CD4-positive, alpha-beta T cell (primary cell): ENCODE measurements around the gene TRIP11. TPM values are rescaled to one million over a fixed set of nuclear protein-coding genes. Genes with fewer than 3 reads are reported as not detected.

Experiments used
- ATAC-seq: fragments of 200-7000 bp; cut with Tn5 transposase; one replicate; pipeline ENCODE4 v1.10.0; 2022; ENCODE audit warnings: mild to moderate bottlenecking; ENCODE audit not compliant: poor library complexity
- CTCF ChIA-PET: fragments of 350-600 bp; sonication (Branson Sonifier 250); formaldehyde crosslinking; loops from one replicate; lab custom pipeline; 2021; ENCODE audit warnings: antibody characterized with exemption, inconsistent platforms; lab: Charles Lee
- POLR2A ChIA-PET: fragments of 350-600 bp; sonication (Branson Sonifier 250); formaldehyde crosslinking; loops from one replicate; lab custom pipeline; 2021; ENCODE audit warnings: antibody characterized with exemption, inconsistent platforms; lab: Charles Lee
- DNase-seq, 14 experiments: peaks; one replicate each; pipeline ENCODE4 v3.0.0-alpha.2; 2013 to 2020; ENCODE audit warnings: mixed read lengths in 2 of 14
- H3K27ac ChIP-seq, 2 donors: one replicate each; pipeline versions ENCODE4 v1.5.1 to v1.7.0; 2013; ENCODE audit warnings: low read length in 2 of 2, low read depth in 1 of 2, mild to moderate bottlenecking in 1 of 2
- H3K27me3 ChIP-seq, 2 experiments: 1 replicate in 1 of 2; 2 replicates in 1 of 2; pipeline versions ENCODE4 v1.6.1 to v1.7.0; 2013; ENCODE audit warnings: low read length in 2 of 2, control low read depth in 1 of 2, mild to moderate bottlenecking in 1 of 2, moderate library complexity in 1 of 2; ENCODE audit not compliant: insufficient read depth in 2 of 2, control insufficient read depth in 1 of 2
- H3K36me3 ChIP-seq: one replicate; pipeline ENCODE4 v1.6.1; 2013; ENCODE audit warnings: low read length, control low read depth; ENCODE audit not compliant: insufficient read depth
- H3K4me1 ChIP-seq: one replicate; pipeline ENCODE4 v1.6.1; 2013; ENCODE audit warnings: low read length, control low read depth; ENCODE audit not compliant: insufficient read depth
- H3K4me3 ChIP-seq: one replicate; pipeline ENCODE4 v1.5.1; 2013; ENCODE audit warnings: mild to moderate bottlenecking, low read length, moderate library complexity
- H3K9me3 ChIP-seq, 2 experiments: 1 replicate in 1 of 2; 2 replicates in 1 of 2; pipeline versions ENCODE4 v1.6.1 to v1.7.0; 2013; ENCODE audit warnings: low read length in 2 of 2, mild to moderate bottlenecking in 2 of 2, control low read depth in 1 of 2, moderate library complexity in 1 of 2; ENCODE audit not compliant: control insufficient read depth in 1 of 2, insufficient read depth in 1 of 2
- H3K27ac Mint-ChIP-seq: one replicate; pipeline ENCODE4 v1.8.0; 2020; ENCODE audit warnings: mixed read lengths
- H3K27me3 Mint-ChIP-seq: one replicate; pipeline ENCODE4 v1.8.0; 2021; ENCODE audit warnings: mixed read lengths
- H3K36me3 Mint-ChIP-seq: one replicate; pipeline ENCODE4 v1.8.0; 2021; ENCODE audit warnings: low read depth, mixed read lengths
- H3K4me1 Mint-ChIP-seq: one replicate; pipeline ENCODE4 v1.8.0; 2021; ENCODE audit warnings: low read depth, mixed read lengths
- H3K4me3 Mint-ChIP-seq: one replicate; pipeline ENCODE4 v1.8.0; 2020; ENCODE audit warnings: mild to moderate bottlenecking, mixed read lengths
- H3K9me3 Mint-ChIP-seq: one replicate; pipeline ENCODE4 v1.8.0; 2020; ENCODE audit warnings: mixed read lengths
- CTCF ChIP-seq: fragments of 200-600 bp; IDR thresholded peaks from one replicate; pipeline ENCODE4 v1.8.0; 2022; ENCODE audit warnings: antibody characterized with exemption, mild to moderate bottlenecking
- intact Hi-C, 2 experiments: fragments of 100-400 bp; cut with DNase I in 1 of 2; cut with micrococcal nuclease in 1 of 2; formaldehyde crosslinking; loops; one replicate each; pipeline versions ENCODE4 v1.15.1 to v1.9.0; 2023 to 2025; cut with DNase I, micrococcal nuclease
- total RNA-seq, 174 experiments: library from RNA in 2 of 174; stranded (reverse) in 2 of 174; gene quantifications; one replicate each; pipeline ENCODE4 v1.2.3 and lab custom pipeline; 2021 to 2026

TRIP11 gene
- total RNA-seq, 2 experiments from 2014 or later, result 30.0 to 31.2 TPM

GRCh38 chr14:91920526-91920925 is 119.3 kb downstream of the TRIP11 start:
- ATAC-seq (no peak), DNase-seq (no peak)
- H3K27me3 ChIP-seq, result no peaks in the 10 kb centered on the region
- ChIA-PET POLR2A (no interaction called here), CTCF (no interaction called here)
- no peaks in the 10 kb centered on the region for H3K4me1 Mint-ChIP-seq
- no peak overlapping the region for H3K27ac Mint-ChIP-seq
- TF ChIP-seq CTCF, result no peak
- H3K27me3 Mint-ChIP-seq, result no peaks in the 10 kb centered on the region
- no peaks in the 10 kb centered on the region for H3K9me3 ChIP-seq
- H3K4me1 ChIP-seq, result no peaks in the 10 kb centered on the region
- intact Hi-C loops, result no loop called here
- H3K9me3 Mint-ChIP-seq, result no peaks in the 10 kb centered on the region
- H3K27ac ChIP-seq, result no peak overlapping the region
- H3K4me3 ChIP-seq, result no peak overlapping the region
- H3K36me3 ChIP-seq, result no peaks in the 10 kb centered on the region
- H3K36me3 Mint-ChIP-seq, result no peaks in the 10 kb centered on the region
- H3K4me3 Mint-ChIP-seq, result no peak overlapping the region

DNA sequence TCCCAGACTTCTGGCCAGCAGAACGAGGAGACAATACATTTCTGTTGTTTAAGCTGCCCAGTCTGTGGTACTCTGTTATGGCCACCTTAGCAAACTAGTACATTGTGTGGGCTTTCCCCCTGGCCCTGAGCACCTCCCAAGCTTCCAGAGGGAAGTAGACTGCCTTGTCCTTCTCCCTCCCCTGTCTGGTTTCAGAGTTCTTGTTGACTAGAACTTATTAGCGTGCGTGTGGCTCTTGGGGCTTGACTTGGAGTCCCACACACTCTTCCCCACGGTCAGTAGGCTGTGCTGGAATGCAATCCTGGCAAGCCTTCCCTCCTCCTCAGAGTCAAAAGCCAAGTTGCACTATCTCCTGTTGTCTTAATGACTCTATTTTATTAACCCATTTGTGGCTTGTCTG is 120.0 kb downstream of the TRIP11 start:
- H3K27ac Mint-ChIP-seq, result no peak overlapping the region
- no peaks in the 10 kb centered on the region for H3K4me1 Mint-ChIP-seq
- intact Hi-C loops, result no loop called here
- no peaks in the 10 kb centered on the region for H3K27me3 Mint-ChIP-seq
- Histone ChIP-seq H3K36me3 (no peaks in the 10 kb centered on the region), H3K4me1 (no peaks in the 10 kb centered on the region), H3K27me3 (no peaks in the 10 kb centered on the region), H3K27ac (no peak overlapping the region), H3K9me3 (no peaks in the 10 kb centered on the region), H3K4me3 (no peak overlapping the region)
- no peaks in the 10 kb centered on the region for H3K9me3 Mint-ChIP-seq
- TF ChIP-seq CTCF, result no peak
- ATAC-seq (no peak), DNase-seq (no peak)
- ChIA-PET POLR2A (no interaction called here), CTCF (no interaction called here)
- H3K36me3 Mint-ChIP-seq, result no peaks in the 10 kb centered on the region
- no peak overlapping the region for H3K4me3 Mint-ChIP-seq

- Histone ChIP-seq H3K4me3 (no peak overlapping the region), H3K36me3 (no peaks in the 10 kb centered on the region), H3K27ac (no peak overlapping the region), H3K4me1 (no peaks in the 10 kb centered on the region), H3K9me3 (no peaks in the 10 kb centered on the region), H3K27me3 (no peaks in the 10 kb centered on the region)
- Mint-ChIP-seq H3K4me3 (no peak overlapping the region), H3K27ac (no peak overlapping the region), H3K36me3 (no peaks in the 10 kb centered on the region), H3K27me3 (no peaks in the 10 kb centered on the region), H3K9me3 (no peaks in the 10 kb centered on the region), H3K4me1 (no peaks in the 10 kb centered on the region)
- ChIA-PET POLR2A (no interaction called here), CTCF (no interaction called here)
- ATAC-seq (no peak), DNase-seq (no peak)
- intact Hi-C loops, result no loop called here
- TF ChIP-seq CTCF, result no peak
These were observed 121.5 kb downstream of the TRIP11 start for GRCh38 chr14:91918186-91918883.

Other genes with a start within 250 kb of the TRIP11 start
- 100 to 1,000 TPM; 129 to 138 TPM for gene TC2N, start 172.5 kb downstream of the TRIP11 start, total RNA-seq
- 1 to 10 TPM; 1.2 to 1.5 TPM for gene FBLN5, start 92.4 kb downstream of the TRIP11 start, total RNA-seq
- 10 to 100 TPM; 21.5 to 22.1 TPM for gene ATXN3, start 66.5 kb upstream of the TRIP11 start, total RNA-seq
- 10 to 100 TPM; 45.3 to 48.1 TPM for gene NDUFB1, start 81.6 kb upstream of the TRIP11 start, total RNA-seq
- gene CPSF2, start 81.9 kb upstream of the TRIP11 start, total RNA-seq, result 10 to 100 TPM; 12.4 to 12.9 TPM